Adrenal gland (tissue), 12 donors: ENCODE measurements around the gene STAT4. TPM values are rescaled to one million over a fixed set of nuclear protein-coding genes. Genes with fewer than 3 reads are reported as not detected.
A peak's percentile ranks its signal among the peaks of the same experiment; 100 is the strongest.

Source experiments
- DNase-seq, 7 donors: peaks; one replicate each; pipeline ENCODE4 v3.0.0-alpha.2; 2019 to 2020
- H3K27ac ChIP-seq, 5 donors: fragments of 200-600 bp; sonication (generic) in 4 of 5; 1 replicate in 3 of 5; 2 replicates in 2 of 5; pipeline versions ENCODE4 v1.5.1 to v1.8.0; 2016 to 2020; ENCODE audit warnings: mild to moderate bottlenecking in 1 of 5
- H3K27me3 ChIP-seq: fragments of 200-600 bp; 2 replicates; pipeline ENCODE4 v1.8.0; 2021
- H3K36me3 ChIP-seq, 2 donors: fragments of 200-600 bp; replicated peaks in 1 of 2; 1 replicate in 1 of 2; 2 replicates in 1 of 2; pipeline versions ENCODE4 v1.5.1 to v1.8.0; 2018 to 2022
- H3K4me1 ChIP-seq, 2 donors: fragments of 200-600 bp; replicated peaks in 1 of 2; 1 replicate in 1 of 2; 2 replicates in 1 of 2; pipeline versions ENCODE4 v1.5.1 to v1.8.0; 2018 to 2021
- H3K4me3 ChIP-seq, 4 donors: fragments of 200-600 bp; sonication (generic) in 3 of 4; one replicate each; pipeline ENCODE4 v1.5.1; 2016 to 2018
- H3K9me3 ChIP-seq, 3 donors: fragments of 200-600 bp; sonication (generic) in 1 of 3; replicated peaks in 1 of 3; 1 replicate in 2 of 3; 2 replicates in 1 of 3; pipeline versions ENCODE4 v1.5.1 to v1.8.0; 2016 to 2021
- CTCF ChIP-seq, 6 experiments: fragments of 450-650 bp in 4 of 6; fragments of 200-600 bp in 2 of 6; sonication (generic) in 1 of 6; IDR thresholded peaks; 1 replicate in 5 of 6; 2 replicates in 1 of 6; pipeline versions ENCODE4 v1.5.1 to v1.8.0; 2016 to 2021; ENCODE audit warnings: antibody characterized with exemption in 6 of 6, mild to moderate bottlenecking in 2 of 6, moderate library complexity in 1 of 6
- POLR2A ChIP-seq, 2 donors: fragments of 450-650 bp; IDR thresholded peaks; one replicate each; pipeline ENCODE4 v1.6.1; 2017; ENCODE audit warnings: antibody characterized with exemption in 2 of 2, mild to moderate bottlenecking in 2 of 2, moderate library complexity in 1 of 2
- WGBS, 4 donors: extraction: QIAGEN DNeasy Blood & Tissue Kit in 2 of 4; methylation state at CpG; one replicate each; pipeline versions ENCODE4 v1.1.5 to v1.1.7; 2013 to 2017; 5-methylcytosine and 5-hydroxymethylcytosine counted together
- intact Hi-C, 2 donors: fragments of 100-400 bp; cut with DNase I; formaldehyde crosslinking; loops; one replicate each; pipeline versions ENCODE4 v1.14.1 to v1.15.0; 2022 to 2023
- polyA plus RNA-seq, 3 donors: library from polyadenylated mRNA; stranded (reverse); fragments of 200-250 nt in 2 of 3; fragments of 350-450 nt in 1 of 3; fragmentation: Illumina TruSeq in 1 of 3; extraction: RNeasy Lipid Tissue Mini Kit (QIAGEN cat#74804) in 1 of 3; gene quantifications; one replicate each; pipeline ENCODE4 v1.2.3, GENCODE V29; 2013 to 2014
- total RNA-seq, 9 donors: library from RNA; depleted of rRNA in 4 of 9; stranded (reverse); fragments of >200 nt in 4 of 9; fragments of 120-200 nt in 1 of 9; fragmentation: NEBNext Ultra II Directional in 1 of 9; extraction: Animal tissue kit (Norgen Biotek cat#: 25700) in 1 of 9; gene quantifications; one replicate each; pipeline versions ENCODE4 v1.1.0 to v1.2.4, GENCODE V29; 2013 to 2023
- donor health status: healthy with polysubstance abuse.
- donor health status: Bipolar disorder and iron deficiency.
- donor health status: DM: yes; HTN: yes; CAD: no.
- donor health status: DM: no; HTN: no; CAD: no.
- donor health status: DM: no; HTN: no; CAD: no.
- donor health status: DM: yes; HTN: yes; CAD: no.

Gene STAT4
- total and polyA plus RNA-seq, 12 donors, result 0.52 to 5.1 (median 1.4) TPM

- peak in 1 of 7 donors; percentile 4 for DNase-seq
- H3K9me3 ChIP-seq, result no peaks in the 10 kb centered on the region
- 76 to 86% (median 80%) methylated on average over 5 of the region's 5 CpGs for WGBS, 4 donors
- H3K36me3 ChIP-seq, result no peaks in the 10 kb centered on the region
- H3K4me3 ChIP-seq, result no peak overlapping the region
- no peak overlapping the region for H3K27ac ChIP-seq
- TF ChIP-seq POLR2A (IDR thresholded peaks at IDR 0.05) (no peak), CTCF (IDR thresholded peaks at IDR 0.05) (no peak)
- no peaks in the 10 kb centered on the region for H3K4me1 ChIP-seq
- intact Hi-C loops, result loop anchor here in 1 of 2 donors (10.0 kb wide), 1 partner anchor 98 kb away; no protein-coding TSS in a partner anchor
- H3K27me3 ChIP-seq, result no peaks in the 10 kb centered on the region
Measured at GRCh38 chr2:191152482-191153240, 1.9 kb upstream of the STAT4 start.

- H3K9me3 ChIP-seq, result no peaks in the 10 kb centered on the region
- WGBS, 4 donors, result 87 to 92% (median 88%) methylated on average over 6 of the region's 6 CpGs
- peak overlapping the region in 2 of 5 donors; percentile 41 to 73 for H3K27ac ChIP-seq
- DNase-seq, result no peak
- TF ChIP-seq POLR2A (IDR thresholded peaks at IDR 0.05) (no peak), CTCF (IDR thresholded peaks at IDR 0.05) (no peak)
- H3K4me3 ChIP-seq, result peak overlapping the region in 1 of 4 donors; percentile 53
- no peaks in the 10 kb centered on the region for H3K4me1 ChIP-seq
- intact Hi-C loops, result loop anchor here in 1 of 2 donors (10.0 kb wide), 1 partner anchor 97 kb away; no protein-coding TSS in a partner anchor
- H3K36me3 ChIP-seq, result no peaks in the 10 kb centered on the region
- H3K27me3 ChIP-seq, result no peaks in the 10 kb centered on the region
Measured at GRCh38 chr2:191151331-191151730, 537 bp upstream of the STAT4 start.

GRCh38 chr2:191150230-191150599 is 579 bp downstream of the STAT4 start:
- 9 to 17% (median 12%) methylated on average over 7 to 10 of the region's 10 CpGs for WGBS, 4 donors
- H3K4me1 ChIP-seq, result no peaks in the 10 kb centered on the region
- intact Hi-C loops, result loop anchor here in 1 of 2 donors (10.0 kb wide), 1 partner anchor 95 kb away; no protein-coding TSS in a partner anchor
- H3K36me3 ChIP-seq, result no peaks in the 10 kb centered on the region
- TF ChIP-seq CTCF (IDR thresholded peaks at IDR 0.05), result no peak
- TF ChIP-seq POLR2A (IDR thresholded peaks at IDR 0.05), result no peak
- DNase-seq, result no peak
- no peaks in the 10 kb centered on the region for H3K27me3 ChIP-seq
- H3K4me3 ChIP-seq, result peak overlapping the region in 3 of 4 donors; percentile 13 to 53 (median 36)
- peak overlapping the region in 2 of 5 donors; percentile 55 to 73 for H3K27ac ChIP-seq
- H3K9me3 ChIP-seq, result no peaks in the 10 kb centered on the region

GRCh38 chr2:191149391-191149790 is 1.4 kb downstream of the STAT4 start:
- Histone ChIP-seq H3K36me3 (no peaks in the 10 kb centered on the region), H3K4me3 (no peak overlapping the region), H3K27ac (no peak overlapping the region), H3K4me1 (no peaks in the 10 kb centered on the region), H3K27me3 (no peaks in the 10 kb centered on the region), H3K9me3 (no peaks in the 10 kb centered on the region)
- no peak for TF ChIP-seq POLR2A (IDR thresholded peaks at IDR 0.05)
- intact Hi-C loops, result no loop called here
- 78 to 92% (median 89%) methylated on average over 4 of the region's 4 CpGs for WGBS, 4 donors
- no peak for DNase-seq
